HG02763 (cell line): ENCODE data around the gene PPARA.
"Not testable (repeated sequence)": the region's sequence is repeated elsewhere in the genome, so short reads cannot be mapped to it uniquely, and the experiment has no call there.

ENCODE experiments used
- ATAC-seq: cut with Tn5 transposase; IDR thresholded peaks from one replicate; pipeline ENCODE4 v1.9.1; 2021; ENCODE audit warnings: mild to moderate bottlenecking, moderate library complexity; ENCODE audit not compliant: unreplicated experiment

Gene PPARA

GRCh38 chr22:46125816-46126765, 24.2 kb upstream of the PPARA start:
- no peak for ATAC-seq

- no peak for ATAC-seq
Observed at GRCh38 chr22:46126853-46127385, 23.4 kb upstream of the PPARA start.

- ATAC-seq, result no peak
Observed at GRCh38 chr22:46127556-46127955, 22.8 kb upstream of the PPARA start.

GRCh38 chr22:46128606-46129005, 21.7 kb upstream of the PPARA start:
- ATAC-seq, result no peak

- ATAC-seq, result no peak
Observed at GRCh38 chr22:46129390-46130041, 20.8 kb upstream of the PPARA start.

- ATAC-seq, result no peak
Observed at GRCh38 chr22:46131151-46131587, 19.2 kb upstream of the PPARA start.

- not testable (repeated sequence) for ATAC-seq
Observed at GRCh38 chr22:46132193-46132829, 18.0 kb upstream of the PPARA start.

GRCh38 chr22:46132830-46133587, 17.3 kb upstream of the PPARA start:
- ATAC-seq, result no peak

- no peak for ATAC-seq
Observed at GRCh38 chr22:46133588-46133855, 16.8 kb upstream of the PPARA start.

- no peak for ATAC-seq
Observed at GRCh38 chr22:46134111-46134705, 16.1 kb upstream of the PPARA start.

GRCh38 chr22:46135611-46136485, 14.5 kb upstream of the PPARA start:
- no peak for ATAC-seq

- ATAC-seq, result no peak
Observed at GRCh38 chr22:46136486-46137217, 13.7 kb upstream of the PPARA start.

- ATAC-seq, result no peak
Observed at GRCh38 chr22:46137218-46137766, 13.0 kb upstream of the PPARA start.

- ATAC-seq, result no peak
Observed at GRCh38 chr22:46138058-46138797, 12.1 kb upstream of the PPARA start.

- ATAC-seq, result not testable (repeated sequence)
Observed at GRCh38 chr22:46139417-46139816, 10.9 kb upstream of the PPARA start.

- ATAC-seq, result no peak
Observed at GRCh38 chr22:46139895-46140350, 10.4 kb upstream of the PPARA start.

GRCh38 chr22:46140989-46141928, 9.1 kb upstream of the PPARA start:
- ATAC-seq, result no peak
